ENCODE results near the gene CMTM4. TPM values are rescaled to one million over a fixed set of nuclear protein-coding genes. Genes with fewer than 3 reads are reported as not detected.
A peak's percentile ranks its signal among the peaks of the same experiment; 100 is the strongest.

The CMTM4 gene
- total and polyA plus RNA-seq, 2 of the 4 experiments (the other 2 are of a cell fraction) = 9.0 to 14.5 TPM

DNA sequence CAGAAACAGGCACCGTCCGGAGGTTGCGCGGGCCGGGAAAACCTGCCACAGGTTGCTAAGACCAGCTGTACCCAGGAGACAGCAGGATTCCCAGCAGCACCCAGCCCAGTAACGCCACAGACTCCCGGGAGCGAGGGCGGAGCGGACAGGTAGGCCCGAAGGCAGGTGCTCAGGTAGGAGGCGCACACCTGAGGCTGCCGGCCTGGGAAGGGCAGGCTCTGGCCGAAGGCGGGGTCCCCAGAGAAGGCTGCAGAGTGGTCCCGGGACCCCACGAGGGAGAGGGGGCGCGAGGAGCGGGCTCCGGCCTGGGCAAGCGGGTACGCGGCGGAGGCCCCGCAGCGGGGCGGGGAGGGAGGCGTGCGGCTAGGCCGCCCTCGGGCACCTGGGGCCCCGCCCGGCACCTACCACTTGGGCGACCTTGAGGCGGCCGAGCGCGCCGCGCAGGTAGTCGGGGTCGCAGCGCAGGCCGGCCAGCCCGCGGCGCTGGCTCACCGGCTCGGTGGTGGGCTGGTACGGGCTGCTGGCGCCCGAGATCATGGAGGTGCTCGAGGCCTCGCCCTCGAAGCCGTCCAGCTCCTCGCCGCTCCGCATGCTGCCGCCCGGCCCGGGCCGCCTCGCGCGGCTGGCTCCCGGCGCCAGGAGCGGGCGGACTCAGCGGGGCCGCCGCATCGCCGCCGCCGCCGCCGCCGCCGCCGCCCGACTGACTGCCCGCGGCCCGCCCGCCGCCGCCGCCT is 441 bp downstream of the CMTM4 start:
- Histone ChIP-seq H3K23ac (ENCODE audit: low read depth, low read length) (peak overlapping the region; percentile 33; the same call in 1 of the 2 replicates), H4K5ac (ENCODE audit: low read depth, low read length) (peak overlapping the region; percentile 35; the same call in 1 of the 2 replicates), H2BK120ac (ENCODE audit: low read depth, low read length) (no peak overlapping the region), H3K9me3 (ENCODE audit: control insufficient read depth, insufficient read depth, low read length) (no peaks in the 10 kb centered on the region), H3K56ac (ENCODE audit: extremely low read depth, insufficient read depth, low read length) (no peak overlapping the region), H3K27ac (ENCODE audit: insufficient read depth, low read length) (no peak overlapping the region; the same call in 1 of the 2 replicates), H4K20me1 (ENCODE audit: insufficient read depth, low read length) (no peaks in the 10 kb centered on the region), H3K27me3 (ENCODE audit: control insufficient read depth, insufficient read depth, low read length) (peaks cover 13% of the 10 kb centered on the region; the same call in 1 of the 2 replicates), H3K18ac (ENCODE audit: low read depth, low read length) (no peak overlapping the region), H3K4me1 (ENCODE audit: control insufficient read depth, insufficient read depth, low read length) (peaks cover 5% of the 10 kb centered on the region; the same call in 1 of the 2 replicates), H2AK5ac (ENCODE audit: low read depth, low read length) (0 out of 2 replicates have a peak overlapping the region, but pooled peaks have one; percentile 23), H2BK5ac (ENCODE audit: low read depth, low read length, poor library complexity, severe bottlenecking) (no peak overlapping the region), H3K4ac (ENCODE audit: low read depth, low read length) (peak overlapping the region; percentile 15; the same call in 1 of the 2 replicates), H3K4me2 (ENCODE audit: low read depth, low read length) (peak overlapping the region; percentile 95), H2AK9ac (replicated peaks; ENCODE audit: low read depth, low read length, poor library complexity) (peak overlapping the region; percentile 81), H3K14ac (replicated peaks; ENCODE audit: low read depth, low read length) (no peak overlapping the region), H3K4me3 (ENCODE audit: insufficient read depth, low read depth, low read length) (peak overlapping the region; percentile 98), H2AFZ (replicated peaks; ENCODE audit: low read length, poor library complexity) (peak overlapping the region; percentile 83), H4K91ac (ENCODE audit: insufficient read depth, low read depth, low read length) (no peak overlapping the region; the same call in 1 of the 2 replicates), H3K36me3 (ENCODE audit: control insufficient read depth, insufficient read depth, low read length) (no peaks in the 10 kb centered on the region), H3K9ac (ENCODE audit: low read depth, low read length) (peak overlapping the region; percentile 64), H4K8ac (ENCODE audit: low read depth in 2 of 2, low read length in 2 of 2) (peak overlapping the region; percentile 19 to 57; a peak in 2 of 4 replicates), H3K79me1 (ENCODE audit: low read depth in 1 of 2, low read length in 2 of 2) (peaks cover 6 to 12% of the 10 kb centered on the region in 2 experiments; a peak in 3 of 4 replicates), H3K9me1 (ENCODE audit: insufficient read depth, low read length) (no peaks in the 10 kb centered on the region), H2BK20ac (ENCODE audit: low read depth, low read length) (no peak overlapping the region), H2BK15ac (ENCODE audit: low read depth, low read length) (no peak overlapping the region)
- TF ChIP-seq CEBPB (IDR thresholded peaks at IDR 0.05; ENCODE audit: low read depth, low read length) = no peak
- no peak for TF ChIP-seq USF2 (IDR thresholded peaks at IDR 0.05; ENCODE audit: low read depth, low read length)
- TF ChIP-seq FOS (IDR thresholded peaks at IDR 0.05; ENCODE audit: low read depth, low read length) = no peak
- TF ChIP-seq MAFK (IDR thresholded peaks at IDR 0.05; ENCODE audit: low read depth, low read length) = no peak
- TF ChIP-seq SMC3 (IDR thresholded peaks at IDR 0.05; ENCODE audit: low read depth, low read length) = no peak
- TF ChIP-seq RFX5 (IDR thresholded peaks at IDR 0.05; ENCODE audit: low read depth, low read length) = no peak
- ATAC-seq (ENCODE audit: low read depth) (peak; percentile 69), DNase-seq (no peak)
- ChIA-PET CTCF (interaction anchor here (1.5 kb wide), 1 partner anchor 45 kb away, joined by 6 read pairs; no protein-coding TSS in a partner anchor), POLR2A (ENCODE audit: unreplicated experiment) (no interaction called here)
- in situ Hi-C loops (cut with MboI; ENCODE audit: low sequenced_read_pairs) (no loop called here), intact Hi-C loops (cut with micrococcal nuclease) (no loop called here), dilution Hi-C loops (cut with HindIII; ENCODE audit: low sequenced_read_pairs, unreplicated experiment) (no loop called here)
- 6% methylated on average over 44 of the region's 91 CpGs; no CpG with 5 or more reads in 1 of the 2 experiments for WGBS, 2 experiments (ENCODE audit: extremely low coverage in 2 of 2, insufficient read length in 1 of 2)
- BruUV-seq (replicated peaks) = no TSS peak

Measured in IMR-90 (cell line).